ENCODE data around the gene DENND5A.

- TF ChIP-seq POLR2A (IDR thresholded peaks at IDR 0.05): no peak
- no peak for TF ChIP-seq CTCF (IDR thresholded peaks at IDR 0.05)
Measured at GRCh38 chr11:9091044-9091922, 173.9 kb downstream of the DENND5A start, which contains the start of gene SCUBE2.

All from right lobe of liver (tissue), 4 donors.